Suprapubic skin (tissue), 4 donors: ENCODE results near the gene NOL7. TPM values are rescaled to one million over a fixed set of nuclear protein-coding genes. Genes with fewer than 3 reads are reported as not detected.

Source experiments
- DNase-seq, 2 donors: peaks; one replicate each; pipeline ENCODE4 v3.0.0-alpha.2; 2019; ENCODE audit warnings: low spot score in 2 of 2
- H3K27ac ChIP-seq: fragments of 200-600 bp; sonication (generic); one replicate; pipeline ENCODE4 v1.5.1; 2019
- H3K27me3 ChIP-seq: fragments of 200-600 bp; sonication (generic); one replicate; pipeline ENCODE4 v1.5.1; 2019
- H3K36me3 ChIP-seq: fragments of 200-600 bp; sonication (generic); one replicate; pipeline ENCODE4 v1.5.1; 2019
- H3K4me1 ChIP-seq: fragments of 200-600 bp; sonication (generic); one replicate; pipeline ENCODE4 v1.5.1; 2019
- H3K4me3 ChIP-seq: fragments of 200-600 bp; sonication (generic); one replicate; pipeline ENCODE4 v1.5.1; 2019; ENCODE audit warnings: mild to moderate bottlenecking
- H3K9me3 ChIP-seq: fragments of 200-600 bp; sonication (generic); one replicate; pipeline ENCODE4 v1.5.1; 2019
- EP300 ChIP-seq: sonication (generic); formaldehyde crosslinking; IDR thresholded peaks from one replicate; pipeline ENCODE4 v1.6.1; 2017; ENCODE audit warnings: antibody characterized with exemption
- POLR2A ChIP-seq, 2 donors: fragments of 450-650 bp; IDR thresholded peaks; one replicate each; pipeline ENCODE4 v1.6.1; 2017; ENCODE audit warnings: antibody characterized with exemption in 2 of 2, mild to moderate bottlenecking in 2 of 2, moderate library complexity in 2 of 2
- POLR2AphosphoS5 ChIP-seq, 3 donors: sonication (generic); formaldehyde crosslinking; IDR thresholded peaks; one replicate each; pipeline ENCODE4 v1.6.1; 2017; ENCODE audit warnings: antibody characterized with exemption in 3 of 3
- WGBS: methylation state at CpG from one replicate; pipeline ENCODE4 v1.1.5; 2018; 5-methylcytosine and 5-hydroxymethylcytosine counted together
- total RNA-seq, 4 donors: library from RNA; depleted of rRNA; stranded (reverse); fragments of >200 nt; gene quantifications; one replicate each; pipeline ENCODE4 v1.1.0, GENCODE V29; 2016
- TF ChIP-seq, protein P1 (sequence below), 2 donors: fragments of 200-600 bp in 1 of 2; fragments of 450-650 bp in 1 of 2; sonication (generic) in 1 of 2; IDR thresholded peaks; one replicate each; pipeline ENCODE4 v1.5.1; 2016 to 2019; ENCODE audit warnings: antibody characterized with exemption in 2 of 2, mild to moderate bottlenecking in 1 of 2, moderate library complexity in 1 of 2

The NOL7 gene
- total RNA-seq, 4 donors from 2014 or later: 38.6 to 48.0 (median 42.0) TPM

DNA sequence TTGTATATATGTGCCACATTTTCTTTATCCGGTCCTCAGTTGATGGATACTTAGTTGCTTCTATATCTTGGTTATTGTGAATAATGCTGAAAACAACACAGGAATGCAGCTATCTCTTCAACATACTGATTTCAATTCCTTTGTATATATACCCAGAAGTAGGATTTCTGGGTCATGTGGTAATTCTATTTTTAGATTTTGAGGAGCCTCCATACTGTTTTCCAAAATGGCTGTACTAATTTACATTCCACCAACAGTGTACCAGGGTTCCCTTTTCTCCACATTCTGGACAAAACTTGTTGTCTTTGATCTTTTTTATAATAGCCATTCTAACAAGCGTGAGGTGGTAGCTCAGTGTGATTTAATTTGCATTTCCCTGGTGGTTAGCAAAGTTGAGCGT is 39.1 kb upstream of the NOL7 start:
- H3K4me1 ChIP-seq: peaks cover 12% of the 10 kb centered on the region
- no peak for DNase-seq
- H3K27me3 ChIP-seq: no peaks in the 10 kb centered on the region
- WGBS: 95% methylated on average over 3 of the region's 3 CpGs
- no peak for TF ChIP-seq POLR2AphosphoS5 (IDR thresholded peaks at IDR 0.05)
- TF ChIP-seq, protein P1, sequence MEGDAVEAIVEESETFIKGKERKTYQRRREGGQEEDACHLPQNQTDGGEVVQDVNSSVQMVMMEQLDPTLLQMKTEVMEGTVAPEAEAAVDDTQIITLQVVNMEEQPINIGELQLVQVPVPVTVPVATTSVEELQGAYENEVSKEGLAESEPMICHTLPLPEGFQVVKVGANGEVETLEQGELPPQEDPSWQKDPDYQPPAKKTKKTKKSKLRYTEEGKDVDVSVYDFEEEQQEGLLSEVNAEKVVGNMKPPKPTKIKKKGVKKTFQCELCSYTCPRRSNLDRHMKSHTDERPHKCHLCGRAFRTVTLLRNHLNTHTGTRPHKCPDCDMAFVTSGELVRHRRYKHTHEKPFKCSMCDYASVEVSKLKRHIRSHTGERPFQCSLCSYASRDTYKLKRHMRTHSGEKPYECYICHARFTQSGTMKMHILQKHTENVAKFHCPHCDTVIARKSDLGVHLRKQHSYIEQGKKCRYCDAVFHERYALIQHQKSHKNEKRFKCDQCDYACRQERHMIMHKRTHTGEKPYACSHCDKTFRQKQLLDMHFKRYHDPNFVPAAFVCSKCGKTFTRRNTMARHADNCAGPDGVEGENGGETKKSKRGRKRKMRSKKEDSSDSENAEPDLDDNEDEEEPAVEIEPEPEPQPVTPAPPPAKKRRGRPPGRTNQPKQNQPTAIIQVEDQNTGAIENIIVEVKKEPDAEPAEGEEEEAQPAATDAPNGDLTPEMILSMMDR (IDR thresholded peaks at IDR 0.05): no peak
- no peak for TF ChIP-seq EP300
- TF ChIP-seq POLR2A (IDR thresholded peaks at IDR 0.05): no peak
- no peak overlapping the region for H3K27ac ChIP-seq
- H3K36me3 ChIP-seq: no peaks in the 10 kb centered on the region
- no peak overlapping the region for H3K4me3 ChIP-seq
- no peaks in the 10 kb centered on the region for H3K9me3 ChIP-seq

DNA sequence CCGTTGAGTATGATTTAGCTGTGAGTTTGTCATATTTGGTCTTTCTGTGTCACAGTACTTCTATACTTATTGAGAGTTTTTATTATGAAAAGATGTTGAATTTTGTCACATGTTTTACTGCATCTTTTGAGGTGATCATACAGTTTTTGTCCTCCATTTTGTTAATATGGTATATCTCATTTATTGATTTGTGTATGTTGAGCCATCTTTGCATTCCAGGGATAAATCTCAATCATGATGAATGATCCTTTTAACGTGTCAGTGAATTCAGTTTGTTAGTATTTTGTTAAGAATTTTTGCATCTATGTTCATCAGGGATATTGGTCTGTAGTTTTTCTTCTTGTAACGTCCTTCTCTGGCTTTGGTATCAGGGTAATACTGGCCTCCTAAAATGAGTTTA is 37.2 kb upstream of the NOL7 start:
- H3K36me3 ChIP-seq: peaks cover 8% of the 10 kb centered on the region
- no peaks in the 10 kb centered on the region for H3K27me3 ChIP-seq
- TF ChIP-seq POLR2A (IDR thresholded peaks at IDR 0.05): no peak
- TF ChIP-seq, protein P1 (IDR thresholded peaks at IDR 0.05): no peak
- no peak for TF ChIP-seq POLR2AphosphoS5 (IDR thresholded peaks at IDR 0.05)
- TF ChIP-seq EP300: no peak
- no peaks in the 10 kb centered on the region for H3K9me3 ChIP-seq
- no peak for DNase-seq
- WGBS: 93% methylated on average over 3 of the region's 3 CpGs
- no peak overlapping the region for H3K27ac ChIP-seq
- H3K4me3 ChIP-seq: no peak overlapping the region
- H3K4me1 ChIP-seq: peaks cover 12% of the 10 kb centered on the region

DNA sequence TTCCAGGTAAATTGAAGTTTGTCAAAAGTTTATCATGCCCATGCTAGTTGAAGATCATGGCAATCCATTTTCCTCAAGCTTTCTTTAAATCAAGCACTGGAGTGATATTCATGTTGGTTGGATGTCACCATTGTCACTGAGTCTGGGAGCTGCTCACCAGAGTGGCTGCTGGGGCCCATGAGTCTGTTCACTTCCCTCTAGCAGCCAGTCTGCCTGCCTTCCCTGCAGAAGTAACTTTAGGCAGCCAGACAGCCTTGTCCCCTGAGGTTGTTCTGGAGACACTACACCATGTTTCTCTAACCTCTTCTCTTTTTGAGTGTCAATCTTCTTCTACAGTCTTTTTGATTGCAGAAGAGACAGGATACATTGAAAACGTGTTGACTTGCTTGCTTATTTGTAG is 35.2 kb upstream of the NOL7 start:
- no peak for DNase-seq
- WGBS: 78% methylated on average over 1 of the region's 1 CpG
- Histone ChIP-seq H3K36me3 (peaks cover 19% of the 10 kb centered on the region), H3K27me3 (no peaks in the 10 kb centered on the region), H3K27ac (no peak overlapping the region), H3K4me1 (peaks cover 3% of the 10 kb centered on the region), H3K4me3 (no peak overlapping the region), H3K9me3 (no peaks in the 10 kb centered on the region)
- TF ChIP-seq POLR2AphosphoS5 (IDR thresholded peaks at IDR 0.05): no peak
- TF ChIP-seq, protein P1 (IDR thresholded peaks at IDR 0.05): no peak
- no peak for TF ChIP-seq EP300
- no peak for TF ChIP-seq POLR2A (IDR thresholded peaks at IDR 0.05)

DNA sequence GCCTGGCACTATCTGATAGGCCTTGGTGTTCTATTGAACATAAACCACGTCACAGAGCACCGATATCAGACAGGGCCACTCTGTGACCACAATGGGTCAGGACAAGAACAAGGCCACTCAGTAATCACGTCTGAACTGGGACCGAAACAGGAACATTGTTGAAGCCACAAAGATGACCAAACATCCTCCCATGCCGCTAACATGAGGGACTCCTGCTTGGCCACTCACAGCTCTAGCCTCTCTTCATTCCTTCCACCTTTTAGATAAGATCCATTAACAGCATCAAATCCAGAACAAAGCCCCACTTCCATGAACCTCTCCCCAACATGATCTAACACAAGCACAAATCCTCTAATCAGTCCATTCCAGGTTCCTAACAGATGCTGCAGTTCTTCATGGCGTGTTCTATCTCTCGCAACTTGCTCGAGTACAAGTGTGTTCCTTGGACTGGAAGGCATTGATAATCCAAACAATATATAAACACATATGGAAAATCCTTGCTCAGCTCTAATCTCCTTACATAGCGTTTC is 33.4 kb upstream of the NOL7 start:
- WGBS: 96% methylated on average over 9 of the region's 9 CpGs
- H3K4me3 ChIP-seq: no peak overlapping the region

DNA sequence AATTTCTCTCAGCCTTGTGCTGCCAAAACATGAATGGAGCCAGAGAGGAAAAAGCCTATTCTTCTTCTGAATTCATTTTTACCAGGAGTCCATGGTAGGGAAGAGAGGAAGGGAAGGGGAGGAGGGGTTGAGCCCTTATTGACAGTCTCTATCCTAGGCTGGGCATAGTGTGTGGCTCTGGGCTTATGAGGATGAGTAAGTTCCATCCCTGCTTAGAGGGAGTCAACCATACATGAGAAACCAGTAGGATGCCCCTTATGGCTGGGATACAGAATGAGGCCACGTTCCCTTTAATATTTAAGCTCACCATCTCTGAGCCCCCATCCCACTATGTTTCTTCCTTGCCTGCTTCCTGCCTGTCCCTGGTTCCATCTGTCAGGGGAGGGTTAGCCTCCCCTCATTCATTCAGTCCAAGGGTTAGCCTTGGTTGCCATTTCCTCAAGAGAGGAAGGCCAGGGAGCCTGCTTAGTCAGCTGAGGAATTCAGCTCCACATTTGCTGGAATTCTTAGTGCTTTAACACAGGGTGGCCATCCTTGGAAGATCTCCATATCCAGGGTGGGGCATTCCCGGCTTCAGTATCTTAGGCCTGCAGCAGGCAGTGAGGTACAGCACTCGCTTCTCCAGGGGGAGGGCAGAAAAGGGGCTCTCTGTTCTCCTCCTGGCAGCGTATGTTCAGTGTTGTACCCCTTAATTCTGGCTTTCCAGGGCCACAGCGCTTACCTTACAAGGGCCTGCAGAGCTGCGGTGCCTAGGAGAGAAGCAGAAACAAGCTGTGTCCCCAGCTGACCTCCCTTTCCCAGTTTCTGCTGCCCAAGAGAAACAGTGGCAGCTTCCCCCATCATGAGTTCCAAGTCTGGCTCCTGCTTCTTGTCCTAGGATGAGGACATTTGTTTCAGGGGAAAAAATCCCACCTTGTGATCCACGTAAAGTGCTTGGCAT is 28.3 kb upstream of the NOL7 start:
- DNase-seq: no peak
- H3K27ac ChIP-seq: no peak overlapping the region
- no peaks in the 10 kb centered on the region for H3K4me1 ChIP-seq
- H3K9me3 ChIP-seq: no peaks in the 10 kb centered on the region
- no peak for TF ChIP-seq EP300
- TF ChIP-seq, protein P1 (IDR thresholded peaks at IDR 0.05): no peak
- TF ChIP-seq POLR2A (IDR thresholded peaks at IDR 0.05): no peak
- TF ChIP-seq POLR2AphosphoS5 (IDR thresholded peaks at IDR 0.05): no peak
- H3K27me3 ChIP-seq: no peaks in the 10 kb centered on the region
- WGBS: 91% methylated on average over 5 of the region's 7 CpGs
- peaks cover 48% of the 10 kb centered on the region for H3K36me3 ChIP-seq
- H3K4me3 ChIP-seq: no peak overlapping the region

More for the DNA sequence above, 33.4 kb upstream of the NOL7 start:
- Histone ChIP-seq H3K9me3 (no peaks in the 10 kb centered on the region), H3K36me3 (peaks cover 20% of the 10 kb centered on the region), H3K27ac (no peak overlapping the region), H3K27me3 (no peaks in the 10 kb centered on the region), H3K4me1 (no peaks in the 10 kb centered on the region)
- TF ChIP-seq EP300: no peak
- DNase-seq: no peak
